Loucy (cell line): Measurements from ENCODE around the gene NRIP2.

Experiments
- H2AFZ ChIP-seq: fragments of 200-600 bp; sonication (generic); 2 replicates; pipeline ENCODE4 v1.6.0; 2016; ENCODE audit warnings: antibody characterized with exemption, mild to moderate bottlenecking, low read length, moderate library complexity
- H3F3A ChIP-seq: fragments of 200-600 bp; 2 replicates; pipeline ENCODE4 v1.6.0; 2016; ENCODE audit warnings: antibody characterized with exemption, low read depth, mild to moderate bottlenecking
- H3K27me3 ChIP-seq: fragments of 200-600 bp; sonication (generic); 2 replicates; pipeline ENCODE4 v1.6.1; 2014; ENCODE audit warnings: low read length, mild to moderate bottlenecking; ENCODE audit not compliant: insufficient read depth, poor library complexity, severe bottlenecking
- H3K36me3 ChIP-seq: fragments of 200-600 bp; sonication (generic); 2 replicates; pipeline ENCODE4 v1.6.1; 2016; ENCODE audit warnings: low read length; ENCODE audit not compliant: insufficient read depth
- H3K4me1 ChIP-seq: fragments of 200-600 bp; sonication (generic); 2 replicates; pipeline ENCODE4 v1.5.1; 2014; ENCODE audit warnings: low read length, mild to moderate bottlenecking; ENCODE audit not compliant: insufficient read depth, poor library complexity, severe bottlenecking
- H3K4me2 ChIP-seq: fragments of 200-600 bp; sonication (generic); 2 replicates; pipeline ENCODE4 v1.6.0; 2014; ENCODE audit warnings: antibody characterized with exemption, low read length, low read depth, mild to moderate bottlenecking; ENCODE audit not compliant: poor library complexity, severe bottlenecking
- H3K4me3 ChIP-seq: fragments of 200-600 bp; sonication (generic); 2 replicates; pipeline ENCODE4 v1.5.1; 2014; ENCODE audit warnings: low read length, mild to moderate bottlenecking, mixed read lengths; ENCODE audit not compliant: poor library complexity, severe bottlenecking
- H3K79me2 ChIP-seq: fragments of 200-600 bp; sonication (generic); 2 replicates; pipeline ENCODE4 v1.6.1; 2014; ENCODE audit warnings: low read length; ENCODE audit not compliant: insufficient read depth
- H3K9ac ChIP-seq: fragments of 200-600 bp; sonication (generic); 2 replicates; pipeline ENCODE4 v1.6.0; 2014; ENCODE audit warnings: mild to moderate bottlenecking, low read depth, low read length, moderate library complexity; ENCODE audit not compliant: poor library complexity, severe bottlenecking
- H3K9me2 ChIP-seq: fragments of 200-600 bp; sonication (generic); replicated peaks from 2 replicates; pipeline ENCODE4 v1.6.1; 2016; ENCODE audit warnings: low read depth, low read length, mixed read lengths
- H3K9me3 ChIP-seq: fragments of 200-600 bp; sonication (generic); 2 replicates; pipeline ENCODE4 v1.6.1; 2014; ENCODE audit warnings: mild to moderate bottlenecking, antibody characterized with exemption, low read length, low read depth; ENCODE audit not compliant: insufficient read depth
- H4K20me1 ChIP-seq: fragments of 200-600 bp; sonication (generic); 2 replicates; pipeline ENCODE4 v1.6.0; 2014; ENCODE audit warnings: antibody characterized with exemption, low read length, mild to moderate bottlenecking; ENCODE audit not compliant: insufficient read depth, poor library complexity, severe bottlenecking
- CTCF ChIP-seq: fragments of 200-600 bp; sonication (generic); conservative IDR thresholded peaks from 2 replicates; pipeline ENCODE4 v1.5.1; 2014; ENCODE audit warnings: mild to moderate bottlenecking, antibody characterized with exemption, low read length
- EZH2phosphoT487 ChIP-seq: fragments of 200-600 bp; IDR thresholded peaks from 2 replicates; pipeline ENCODE4 v1.6.1; 2018; ENCODE audit warnings: antibody characterized with exemption, mild to moderate bottlenecking, moderate library complexity, borderline replicate concordance

NRIP2 gene

GRCh38 chr12:2806700-2807099 is 28.1 kb downstream of the NRIP2 start:
- no peaks in the 10 kb centered on the region for H3K9me2 ChIP-seq
- no peaks in the 10 kb centered on the region for H4K20me1 ChIP-seq
- H3K36me3 ChIP-seq, result peaks cover 33% of the 10 kb centered on the region; the same call in 1 of the 2 replicates
- no peaks in the 10 kb centered on the region for H3K27me3 ChIP-seq
- H3K79me2 ChIP-seq, result peaks cover 7% of the 10 kb centered on the region
- H3K9ac ChIP-seq, result no peak overlapping the region
- H3K9me3 ChIP-seq, result no peaks in the 10 kb centered on the region
- H3K4me2 ChIP-seq, result no peak overlapping the region
- H3F3A ChIP-seq, result no peaks in the 10 kb centered on the region
- no peak overlapping the region for H2AFZ ChIP-seq
- TF ChIP-seq CTCF (no peak), EZH2phosphoT487 (no peak)
- H3K4me1 ChIP-seq, result no peaks in the 10 kb centered on the region
- no peak overlapping the region for H3K4me3 ChIP-seq

- Histone ChIP-seq H3K9me3 (no peaks in the 10 kb centered on the region), H3K4me3 (no peak overlapping the region), H3K4me2 (no peak overlapping the region), H3K79me2 (0 out of 2 replicates have a peak, but pooled peaks cover 3% of the 10 kb centered on the region), H4K20me1 (no peaks in the 10 kb centered on the region), H3K4me1 (no peaks in the 10 kb centered on the region), H3F3A (no peaks in the 10 kb centered on the region), H3K36me3 (peaks cover 49% of the 10 kb centered on the region; the same call in 1 of the 2 replicates), H3K9me2 (no peaks in the 10 kb centered on the region), H3K9ac (no peak overlapping the region), H2AFZ (no peak overlapping the region), H3K27me3 (no peaks in the 10 kb centered on the region)
- TF ChIP-seq CTCF, result no peak
- no peak for TF ChIP-seq EZH2phosphoT487
These were observed 29.7 kb downstream of the NRIP2 start for GRCh38 chr12:2805143-2805520.

- H3K27me3 ChIP-seq, result no peaks in the 10 kb centered on the region
- no peak overlapping the region for H3K9ac ChIP-seq
- no peak for TF ChIP-seq CTCF
- no peak for TF ChIP-seq EZH2phosphoT487
- H4K20me1 ChIP-seq, result no peaks in the 10 kb centered on the region
- H2AFZ ChIP-seq, result no peak overlapping the region
- H3F3A ChIP-seq, result no peaks in the 10 kb centered on the region
- H3K79me2 ChIP-seq, result 0 out of 2 replicates have a peak, but pooled peaks cover 3% of the 10 kb centered on the region
- no peak overlapping the region for H3K4me2 ChIP-seq
- no peaks in the 10 kb centered on the region for H3K9me3 ChIP-seq
- H3K9me2 ChIP-seq, result no peaks in the 10 kb centered on the region
- H3K4me3 ChIP-seq, result no peak overlapping the region
- H3K4me1 ChIP-seq, result no peaks in the 10 kb centered on the region
- H3K36me3 ChIP-seq, result peaks cover 55% of the 10 kb centered on the region; the same call in 1 of the 2 replicates
These were observed 30.3 kb downstream of the NRIP2 start for GRCh38 chr12:2804393-2805142.
